Esophagus muscularis mucosa (tissue), 3 donors: Measurements from ENCODE around the gene KLF13.

ENCODE experiments used
- CTCF ChIP-seq, 3 experiments: fragments of 200-600 bp in 2 of 3; fragments of 450-650 bp in 1 of 3; sonication (generic) in 2 of 3; IDR thresholded peaks; one replicate each; pipeline ENCODE4 v1.5.1; 2017 to 2019; ENCODE audit warnings: antibody characterized with exemption in 3 of 3, mild to moderate bottlenecking in 2 of 3, moderate library complexity in 1 of 3
- POLR2A ChIP-seq: fragments of 450-650 bp; IDR thresholded peaks from one replicate; pipeline ENCODE4 v1.6.1; 2017; ENCODE audit warnings: antibody characterized with exemption, moderate library complexity, mild to moderate bottlenecking, low read depth
- POLR2AphosphoS5 ChIP-seq, 2 donors: sonication (generic); formaldehyde crosslinking; IDR thresholded peaks; one replicate each; pipeline ENCODE4 v1.6.1; 2017; ENCODE audit warnings: antibody characterized with exemption in 2 of 2

- TF ChIP-seq CTCF (IDR thresholded peaks at IDR 0.05) (no peak), POLR2A (no peak), POLR2AphosphoS5 (IDR thresholded peaks at IDR 0.05) (no peak)
These were observed 60.5 kb downstream of the KLF13 start for GRCh38 chr15:31387092-31387478.
